ENCODE measurements around the gene PTGER1.
A peak's percentile ranks its signal among the peaks of the same experiment; 100 is the strongest.

Gene PTGER1

DNA sequence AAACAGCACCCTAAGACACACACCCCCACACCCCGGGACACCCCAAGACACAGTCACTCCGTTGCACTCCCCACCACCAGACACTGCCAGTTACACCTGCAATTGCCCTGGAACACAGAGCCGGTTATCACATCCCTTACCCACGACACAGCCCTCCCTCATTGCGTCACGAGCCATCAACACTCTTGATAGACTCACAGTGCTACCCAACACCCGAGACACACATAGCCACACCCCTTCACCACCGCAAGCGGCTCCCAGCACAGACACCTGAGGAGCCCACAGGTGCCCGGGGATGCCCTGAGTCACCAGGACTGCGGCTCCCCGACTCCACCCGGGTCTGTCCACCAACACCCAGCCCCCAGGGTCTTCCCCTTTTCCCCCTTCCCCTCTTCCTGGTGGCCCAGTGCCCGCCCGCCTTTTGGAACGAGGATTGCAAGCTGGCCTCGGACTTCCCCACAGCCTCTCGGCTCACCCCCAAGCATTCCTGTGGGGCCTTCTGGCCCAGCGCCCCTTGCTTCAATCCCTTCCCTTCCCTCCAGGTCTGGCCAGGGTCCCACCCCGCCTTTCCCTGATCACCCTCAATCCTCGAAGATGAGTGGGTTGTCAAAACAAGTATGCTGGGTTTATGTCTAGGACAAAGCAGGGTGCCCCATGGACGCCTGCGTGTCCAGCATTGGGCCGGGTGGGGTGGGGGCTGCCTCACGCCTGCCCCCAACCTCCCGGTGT lies 1.7 kb upstream of the PTGER1 start:
- TF ChIP-seq, protein P1, sequence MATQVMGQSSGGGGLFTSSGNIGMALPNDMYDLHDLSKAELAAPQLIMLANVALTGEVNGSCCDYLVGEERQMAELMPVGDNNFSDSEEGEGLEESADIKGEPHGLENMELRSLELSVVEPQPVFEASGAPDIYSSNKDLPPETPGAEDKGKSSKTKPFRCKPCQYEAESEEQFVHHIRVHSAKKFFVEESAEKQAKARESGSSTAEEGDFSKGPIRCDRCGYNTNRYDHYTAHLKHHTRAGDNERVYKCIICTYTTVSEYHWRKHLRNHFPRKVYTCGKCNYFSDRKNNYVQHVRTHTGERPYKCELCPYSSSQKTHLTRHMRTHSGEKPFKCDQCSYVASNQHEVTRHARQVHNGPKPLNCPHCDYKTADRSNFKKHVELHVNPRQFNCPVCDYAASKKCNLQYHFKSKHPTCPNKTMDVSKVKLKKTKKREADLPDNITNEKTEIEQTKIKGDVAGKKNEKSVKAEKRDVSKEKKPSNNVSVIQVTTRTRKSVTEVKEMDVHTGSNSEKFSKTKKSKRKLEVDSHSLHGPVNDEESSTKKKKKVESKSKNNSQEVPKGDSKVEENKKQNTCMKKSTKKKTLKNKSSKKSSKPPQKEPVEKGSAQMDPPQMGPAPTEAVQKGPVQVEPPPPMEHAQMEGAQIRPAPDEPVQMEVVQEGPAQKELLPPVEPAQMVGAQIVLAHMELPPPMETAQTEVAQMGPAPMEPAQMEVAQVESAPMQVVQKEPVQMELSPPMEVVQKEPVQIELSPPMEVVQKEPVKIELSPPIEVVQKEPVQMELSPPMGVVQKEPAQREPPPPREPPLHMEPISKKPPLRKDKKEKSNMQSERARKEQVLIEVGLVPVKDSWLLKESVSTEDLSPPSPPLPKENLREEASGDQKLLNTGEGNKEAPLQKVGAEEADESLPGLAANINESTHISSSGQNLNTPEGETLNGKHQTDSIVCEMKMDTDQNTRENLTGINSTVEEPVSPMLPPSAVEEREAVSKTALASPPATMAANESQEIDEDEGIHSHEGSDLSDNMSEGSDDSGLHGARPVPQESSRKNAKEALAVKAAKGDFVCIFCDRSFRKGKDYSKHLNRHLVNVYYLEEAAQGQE (IDR thresholded peaks at IDR 0.05; ENCODE audit: insufficient replicate concordance, low read depth): no peak
- peak; percentile 1; the same call in 1 of the 2 replicates for TF ChIP-seq SPI1 (IDR thresholded peaks at IDR 0.05; ENCODE audit: borderline replicate concordance, low read depth)
- Histone ChIP-seq H3K27me3 (ENCODE audit: insufficient read depth, poor library complexity, severe bottlenecking) (peaks cover 19% of the 10 kb centered on the region), H3K27ac (replicated peaks) (no peak overlapping the region), H3K4me3 (replicated peaks; ENCODE audit: insufficient read depth, low read length) (peak overlapping the region; percentile 21)
- peak; percentile 61 to 82 for DNase-seq (ENCODE audit: low read depth in 1 of 2, low spot score in 1 of 2)

DNA sequence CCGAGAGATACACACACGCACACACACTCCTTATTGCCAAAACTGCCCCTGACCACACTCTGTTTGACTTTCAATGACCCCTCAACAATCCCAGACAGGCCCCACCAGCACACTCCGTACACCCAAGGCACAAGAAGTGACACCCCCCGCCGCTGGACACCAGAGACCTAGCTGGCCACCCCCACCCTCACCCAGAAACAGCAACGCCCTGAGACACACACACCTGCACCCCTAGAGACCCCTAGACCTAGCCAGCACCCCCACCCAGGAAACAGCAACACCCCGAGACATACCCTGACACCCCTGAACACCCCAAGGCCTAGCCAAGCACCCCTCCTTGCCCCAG lies 1.1 kb upstream of the PTGER1 start:
- H3K27ac ChIP-seq (replicated peaks): no peak overlapping the region

DNA sequence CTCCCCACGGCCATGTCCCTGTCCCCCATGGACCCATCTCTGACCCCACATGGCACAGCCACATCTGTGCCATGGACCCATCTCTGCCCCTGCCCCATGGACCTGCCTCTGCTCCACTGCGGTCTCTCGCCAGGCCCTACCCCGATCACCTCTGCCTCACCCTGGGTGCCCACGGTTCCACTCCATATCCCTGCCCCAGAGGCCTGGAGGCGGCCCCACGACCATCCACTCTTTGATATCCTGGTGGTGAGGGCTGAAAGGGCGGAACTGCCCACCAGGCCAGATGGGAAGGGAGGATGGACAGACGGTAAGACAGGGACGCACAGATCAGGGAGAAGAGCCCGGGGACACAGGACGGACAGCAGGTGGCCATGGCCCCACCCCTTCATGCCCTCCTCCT lies 327 bp downstream of the PTGER1 start:
- TF ChIP-seq SPI1 (IDR thresholded peaks at IDR 0.05; ENCODE audit: borderline replicate concordance, low read depth): no peak
- TF ChIP-seq, protein P1 (IDR thresholded peaks at IDR 0.05; ENCODE audit: insufficient replicate concordance, low read depth): no peak
- no peak for TF ChIP-seq POLR2AphosphoS5 (IDR thresholded peaks at IDR 0.05; ENCODE audit: low read depth)
- no peak for TF ChIP-seq GABPA (IDR thresholded peaks at IDR 0.05; ENCODE audit: low read depth)
- TF ChIP-seq, protein P2, sequence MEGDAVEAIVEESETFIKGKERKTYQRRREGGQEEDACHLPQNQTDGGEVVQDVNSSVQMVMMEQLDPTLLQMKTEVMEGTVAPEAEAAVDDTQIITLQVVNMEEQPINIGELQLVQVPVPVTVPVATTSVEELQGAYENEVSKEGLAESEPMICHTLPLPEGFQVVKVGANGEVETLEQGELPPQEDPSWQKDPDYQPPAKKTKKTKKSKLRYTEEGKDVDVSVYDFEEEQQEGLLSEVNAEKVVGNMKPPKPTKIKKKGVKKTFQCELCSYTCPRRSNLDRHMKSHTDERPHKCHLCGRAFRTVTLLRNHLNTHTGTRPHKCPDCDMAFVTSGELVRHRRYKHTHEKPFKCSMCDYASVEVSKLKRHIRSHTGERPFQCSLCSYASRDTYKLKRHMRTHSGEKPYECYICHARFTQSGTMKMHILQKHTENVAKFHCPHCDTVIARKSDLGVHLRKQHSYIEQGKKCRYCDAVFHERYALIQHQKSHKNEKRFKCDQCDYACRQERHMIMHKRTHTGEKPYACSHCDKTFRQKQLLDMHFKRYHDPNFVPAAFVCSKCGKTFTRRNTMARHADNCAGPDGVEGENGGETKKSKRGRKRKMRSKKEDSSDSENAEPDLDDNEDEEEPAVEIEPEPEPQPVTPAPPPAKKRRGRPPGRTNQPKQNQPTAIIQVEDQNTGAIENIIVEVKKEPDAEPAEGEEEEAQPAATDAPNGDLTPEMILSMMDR (IDR thresholded peaks at IDR 0.05; ENCODE audit: insufficient read depth, low read length): no peak
- H3K27ac ChIP-seq (replicated peaks): no peak overlapping the region
- peaks cover 19% of the 10 kb centered on the region for H3K27me3 ChIP-seq (ENCODE audit: insufficient read depth, poor library complexity, severe bottlenecking)
- no peak for DNase-seq (ENCODE audit: low read depth in 1 of 2, low spot score in 1 of 2)
- no peak overlapping the region for H3K4me3 ChIP-seq (replicated peaks; ENCODE audit: insufficient read depth, low read length)

More for the DNA sequence above, 1.1 kb upstream of the PTGER1 start:
- Histone ChIP-seq H3K4me3 (replicated peaks; ENCODE audit: insufficient read depth, low read length) (no peak overlapping the region), H3K27me3 (ENCODE audit: insufficient read depth, poor library complexity, severe bottlenecking) (peaks cover 19% of the 10 kb centered on the region)
- no peak for DNase-seq (ENCODE audit: low read depth in 1 of 2, low spot score in 1 of 2)
- TF ChIP-seq POLR2AphosphoS5 (IDR thresholded peaks at IDR 0.05; ENCODE audit: low read depth) (no peak), GABPA (IDR thresholded peaks at IDR 0.05; ENCODE audit: low read depth) (no peak), SPI1 (IDR thresholded peaks at IDR 0.05; ENCODE audit: borderline replicate concordance, low read depth) (no peak)
- TF ChIP-seq, protein P2 (IDR thresholded peaks at IDR 0.05; ENCODE audit: insufficient read depth, low read length): no peak
- TF ChIP-seq, protein P1 (IDR thresholded peaks at IDR 0.05; ENCODE audit: insufficient replicate concordance, low read depth): no peak
